Thyroid gland (tissue), 4 donors: Measurements from ENCODE around the gene INSC.

Experiments
- POLR2A ChIP-seq, 2 donors: fragments of 450-650 bp; IDR thresholded peaks; one replicate each; pipeline ENCODE4 v1.6.1; 2017; ENCODE audit warnings: antibody characterized with exemption in 2 of 2, mild to moderate bottlenecking in 2 of 2, moderate library complexity in 1 of 2
- TF ChIP-seq, protein P1 (sequence below), 6 experiments: fragments of 200-600 bp in 3 of 6; fragments of 450-650 bp in 3 of 6; sonication (generic) in 3 of 6; IDR thresholded peaks; one replicate each; pipeline ENCODE4 v1.5.1; 2016 to 2019; ENCODE audit warnings: antibody characterized with exemption in 6 of 6, mild to moderate bottlenecking in 2 of 6, inconsistent platforms in 1 of 6, moderate library complexity in 1 of 6

- TF ChIP-seq, protein P1, sequence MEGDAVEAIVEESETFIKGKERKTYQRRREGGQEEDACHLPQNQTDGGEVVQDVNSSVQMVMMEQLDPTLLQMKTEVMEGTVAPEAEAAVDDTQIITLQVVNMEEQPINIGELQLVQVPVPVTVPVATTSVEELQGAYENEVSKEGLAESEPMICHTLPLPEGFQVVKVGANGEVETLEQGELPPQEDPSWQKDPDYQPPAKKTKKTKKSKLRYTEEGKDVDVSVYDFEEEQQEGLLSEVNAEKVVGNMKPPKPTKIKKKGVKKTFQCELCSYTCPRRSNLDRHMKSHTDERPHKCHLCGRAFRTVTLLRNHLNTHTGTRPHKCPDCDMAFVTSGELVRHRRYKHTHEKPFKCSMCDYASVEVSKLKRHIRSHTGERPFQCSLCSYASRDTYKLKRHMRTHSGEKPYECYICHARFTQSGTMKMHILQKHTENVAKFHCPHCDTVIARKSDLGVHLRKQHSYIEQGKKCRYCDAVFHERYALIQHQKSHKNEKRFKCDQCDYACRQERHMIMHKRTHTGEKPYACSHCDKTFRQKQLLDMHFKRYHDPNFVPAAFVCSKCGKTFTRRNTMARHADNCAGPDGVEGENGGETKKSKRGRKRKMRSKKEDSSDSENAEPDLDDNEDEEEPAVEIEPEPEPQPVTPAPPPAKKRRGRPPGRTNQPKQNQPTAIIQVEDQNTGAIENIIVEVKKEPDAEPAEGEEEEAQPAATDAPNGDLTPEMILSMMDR (IDR thresholded peaks at IDR 0.05): no peak
- no peak for TF ChIP-seq POLR2A (IDR thresholded peaks at IDR 0.05)
Measured at GRCh38 chr11:15268598-15268997, 153.9 kb downstream of the INSC start.
